Muscle of arm (tissue), 12 donors: Measurements from ENCODE around the gene AUTS2. TPM values are rescaled to one million over a fixed set of nuclear protein-coding genes. Genes with fewer than 3 reads are reported as not detected.
"Not testable (repeated sequence)": the region's sequence is repeated elsewhere in the genome, so short reads cannot be mapped to it uniquely, and the experiment has no call there.

Experiments
- DNase-seq: peaks from one replicate; pipeline ENCODE4 v3.0.0-alpha.2; 2013
- polyA plus RNA-seq, 12 donors: library from polyadenylated mRNA; unstranded; fragments of 120-200 nt; gene quantifications; one replicate each; pipeline ENCODE4 v1.2.1, GENCODE V29; 2013; ENCODE audit not compliant: insufficient read length in 12 of 12

Gene AUTS2
- polyA plus RNA-seq, 12 donors: 60.0 to 182 (median 86.6) TPM

GRCh38 chr7:70799841-70800405, 1201.6 kb downstream of the AUTS2 start:
- no peak for DNase-seq

DNA sequence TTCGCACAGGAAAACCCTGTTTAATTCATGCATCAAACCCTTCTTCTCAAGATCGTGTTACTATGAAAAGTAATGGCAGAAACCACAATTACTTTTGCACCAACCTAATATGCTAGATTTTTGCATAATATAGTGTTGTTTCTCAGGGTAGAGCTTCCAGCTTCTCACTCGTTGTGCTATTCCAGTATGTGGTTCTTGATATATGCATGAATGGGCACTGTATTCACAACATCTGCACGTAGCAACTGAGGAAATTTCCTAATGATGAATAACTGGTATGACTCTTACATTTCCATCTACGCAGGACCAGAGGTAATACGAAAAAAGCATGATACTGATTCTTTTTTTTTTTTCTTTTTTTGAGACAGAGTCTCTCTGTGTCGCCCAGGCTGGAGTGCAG, 1207.1 kb downstream of the AUTS2 start:
- no peak for DNase-seq

DNA sequence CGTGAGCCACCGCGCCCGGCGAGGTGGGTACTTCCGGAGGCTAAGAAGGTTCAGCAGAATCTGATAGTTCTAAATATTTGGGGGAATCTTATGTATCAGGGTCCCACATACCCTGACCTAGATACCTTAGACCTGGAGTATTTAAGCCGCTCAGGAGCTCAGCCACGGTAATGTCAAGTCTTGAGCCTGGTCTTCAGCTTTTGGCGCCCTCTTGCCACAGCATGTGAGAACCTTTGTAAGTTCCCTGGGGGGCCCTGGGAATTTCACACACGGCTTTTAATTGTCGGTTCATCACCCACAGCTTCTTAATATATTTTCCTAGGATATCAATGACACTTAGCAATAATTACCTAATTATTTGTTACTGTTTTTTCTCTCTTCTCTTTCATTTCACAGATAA, 1209.4 kb downstream of the AUTS2 start:
- no peak for DNase-seq

- DNase-seq: no peak
Measured at GRCh38 chr7:70808876-70809275, 1210.6 kb downstream of the AUTS2 start.

- no peak for DNase-seq
Measured at GRCh38 chr7:70810558-70811139, 1212.4 kb downstream of the AUTS2 start.

- no peak for DNase-seq
Measured at GRCh38 chr7:70812511-70812910, 1214.2 kb downstream of the AUTS2 start.

- not testable (repeated sequence) for DNase-seq
Measured at GRCh38 chr7:70822490-70822889, 1224.2 kb downstream of the AUTS2 start.

DNA sequence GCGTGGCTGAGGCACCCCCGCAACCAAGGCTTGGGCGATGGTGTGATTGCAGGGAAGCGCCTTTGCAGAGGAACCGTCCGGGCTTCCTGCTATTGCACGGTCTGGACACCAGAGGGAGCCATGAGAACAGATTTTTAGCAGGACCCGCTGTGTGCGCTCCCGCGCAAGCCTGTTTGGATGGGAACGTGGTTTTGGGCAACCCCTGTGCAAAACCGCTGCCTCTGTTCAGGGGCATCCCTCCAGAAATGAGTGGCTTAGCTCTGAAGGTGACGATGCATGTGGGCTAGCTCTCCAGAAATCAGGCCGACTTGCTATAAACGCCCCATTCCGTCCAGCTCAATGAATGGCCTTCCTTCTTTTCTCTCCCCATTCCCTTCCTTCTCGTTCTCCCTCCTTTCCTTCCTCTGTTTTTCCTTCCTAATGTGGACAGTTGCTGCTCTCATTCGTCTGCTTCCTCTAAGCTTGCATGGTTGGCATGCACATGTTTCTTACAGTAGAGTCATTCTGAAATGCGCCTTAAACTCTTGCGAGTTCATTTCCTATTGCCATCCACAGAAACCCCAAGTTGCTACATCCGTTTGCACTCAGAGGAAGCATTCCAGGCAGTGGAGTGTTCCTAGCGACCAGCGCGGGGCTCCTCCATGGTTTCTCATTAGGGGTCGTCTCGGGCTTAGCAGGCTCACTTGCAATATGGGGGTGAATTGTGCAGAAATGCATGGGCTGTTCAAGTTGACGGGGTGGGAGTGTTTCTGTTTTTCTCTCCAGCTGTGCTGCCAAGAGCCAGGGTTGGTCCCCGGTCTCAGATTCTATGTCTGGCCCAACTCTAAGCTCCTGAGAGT, 1231.2 kb downstream of the AUTS2 start:
- peak; percentile 70 for DNase-seq

DNA sequence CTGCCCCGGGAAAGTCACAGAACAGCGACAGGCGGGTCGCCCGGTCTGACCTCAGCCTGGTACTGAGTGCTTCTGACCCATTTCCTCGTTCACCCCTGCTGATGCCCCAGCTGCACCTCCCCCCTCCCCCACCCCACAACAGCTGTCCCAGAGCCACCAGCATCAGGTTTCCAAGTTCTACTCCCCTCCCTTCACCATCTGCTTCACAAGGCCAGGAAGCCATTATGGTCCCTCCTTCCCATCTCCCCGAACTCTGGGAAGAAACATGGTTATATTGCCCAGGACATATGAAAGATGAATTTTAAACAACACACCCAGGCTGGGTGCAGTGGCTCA, 1231.8 kb downstream of the AUTS2 start:
- DNase-seq: no peak

- DNase-seq: no peak
Measured at GRCh38 chr7:70830426-70830825, 1232.2 kb downstream of the AUTS2 start.

GRCh38 chr7:70833726-70834125, 1235.5 kb downstream of the AUTS2 start:
- DNase-seq: no peak

- DNase-seq: no peak
Measured at GRCh38 chr7:70834424-70834823, 1236.1 kb downstream of the AUTS2 start.

DNA sequence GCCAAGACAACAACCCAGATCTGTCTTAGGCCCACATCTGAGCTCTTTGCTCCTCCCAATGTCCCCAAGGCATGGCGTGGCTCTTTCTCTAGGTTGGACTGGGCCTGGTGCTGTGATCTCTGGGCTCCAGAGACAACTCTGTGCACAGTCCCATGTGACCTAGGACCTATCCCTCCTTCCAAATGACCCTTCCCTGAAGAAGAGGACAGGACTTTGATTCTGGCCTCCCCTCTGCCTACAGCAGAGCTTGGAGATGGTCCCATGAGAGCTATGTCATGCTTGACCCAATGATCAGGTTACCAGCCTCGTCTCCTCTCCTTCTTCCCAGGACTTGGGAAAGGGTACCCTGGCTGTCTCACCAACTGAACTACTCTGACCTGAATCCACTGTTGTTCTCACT, 1237.4 kb downstream of the AUTS2 start:
- no peak for DNase-seq

DNA sequence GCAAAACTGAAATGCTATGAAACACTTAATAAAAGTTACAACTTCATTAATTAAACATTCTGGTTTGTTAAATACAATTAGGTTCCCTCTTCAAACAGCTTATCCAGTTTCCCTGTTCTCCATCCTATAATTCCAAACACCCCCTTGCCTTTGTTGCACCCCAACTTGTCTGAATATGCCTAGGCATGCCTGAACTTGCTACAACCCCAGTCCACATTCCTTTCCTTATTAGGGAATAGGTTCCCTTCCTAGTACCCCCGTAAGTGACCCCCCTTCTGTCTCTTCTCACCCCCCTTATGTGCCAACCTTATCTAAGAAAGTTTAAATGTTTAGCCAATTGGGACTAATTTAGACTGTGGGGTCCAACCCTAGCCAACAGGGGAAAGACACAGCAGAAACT, 1238.0 kb downstream of the AUTS2 start:
- DNase-seq: no peak

DNA sequence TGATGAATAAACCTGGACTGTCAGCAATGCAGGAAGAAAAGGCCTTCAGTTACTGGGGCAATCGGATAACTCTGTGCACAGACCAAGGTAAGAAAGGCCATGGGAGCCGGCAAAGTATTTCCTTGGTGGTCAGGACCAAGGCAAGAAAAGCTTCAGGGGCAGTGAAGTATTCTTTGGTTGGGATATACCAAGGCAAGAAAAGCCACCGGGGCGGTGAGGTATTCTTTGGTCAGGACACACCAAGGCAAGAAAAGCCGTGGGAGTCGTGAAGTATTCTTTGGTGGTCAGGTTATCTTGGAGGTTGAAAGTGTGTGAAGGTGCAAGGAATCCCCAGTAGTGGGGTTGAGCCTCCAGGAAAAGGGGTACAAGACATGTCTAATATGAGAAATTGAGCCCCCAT, 1238.7 kb downstream of the AUTS2 start:
- no peak for DNase-seq

DNA sequence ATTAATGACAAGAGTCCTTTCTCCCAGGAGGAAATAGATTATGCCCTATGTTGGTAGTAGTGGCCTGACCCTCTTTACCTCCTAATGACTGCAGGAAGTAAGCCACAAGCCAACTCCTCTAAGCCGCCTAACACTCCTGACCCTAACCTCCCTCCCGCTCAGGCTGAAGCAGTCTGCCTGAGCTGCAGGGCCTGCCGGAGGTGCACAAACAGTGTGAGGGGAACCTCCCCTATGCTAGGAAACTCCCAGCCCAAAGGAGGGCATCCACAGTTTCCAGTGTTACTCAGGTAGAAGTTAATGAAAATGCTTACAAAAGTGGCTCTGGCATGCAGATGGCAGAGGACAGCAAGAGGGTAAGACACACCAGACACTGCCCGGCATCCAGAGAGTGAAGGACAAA, 1239.3 kb downstream of the AUTS2 start:
- no peak for DNase-seq

GRCh38 chr7:70838292-70838907, 1240.1 kb downstream of the AUTS2 start:
- DNase-seq: no peak
